HG03045 (cell line): ENCODE measurements around the gene FAM167B.
"Not testable (repeated sequence)": the region's sequence is repeated elsewhere in the genome, so short reads cannot be mapped to it uniquely, and the experiment has no call there.

Experiments
- ATAC-seq: cut with Tn5 transposase; IDR thresholded peaks from one replicate; pipeline ENCODE4 v1.9.1; 2021; ENCODE audit warnings: mild to moderate bottlenecking, moderate library complexity; ENCODE audit not compliant: unreplicated experiment

FAM167B gene

DNA sequence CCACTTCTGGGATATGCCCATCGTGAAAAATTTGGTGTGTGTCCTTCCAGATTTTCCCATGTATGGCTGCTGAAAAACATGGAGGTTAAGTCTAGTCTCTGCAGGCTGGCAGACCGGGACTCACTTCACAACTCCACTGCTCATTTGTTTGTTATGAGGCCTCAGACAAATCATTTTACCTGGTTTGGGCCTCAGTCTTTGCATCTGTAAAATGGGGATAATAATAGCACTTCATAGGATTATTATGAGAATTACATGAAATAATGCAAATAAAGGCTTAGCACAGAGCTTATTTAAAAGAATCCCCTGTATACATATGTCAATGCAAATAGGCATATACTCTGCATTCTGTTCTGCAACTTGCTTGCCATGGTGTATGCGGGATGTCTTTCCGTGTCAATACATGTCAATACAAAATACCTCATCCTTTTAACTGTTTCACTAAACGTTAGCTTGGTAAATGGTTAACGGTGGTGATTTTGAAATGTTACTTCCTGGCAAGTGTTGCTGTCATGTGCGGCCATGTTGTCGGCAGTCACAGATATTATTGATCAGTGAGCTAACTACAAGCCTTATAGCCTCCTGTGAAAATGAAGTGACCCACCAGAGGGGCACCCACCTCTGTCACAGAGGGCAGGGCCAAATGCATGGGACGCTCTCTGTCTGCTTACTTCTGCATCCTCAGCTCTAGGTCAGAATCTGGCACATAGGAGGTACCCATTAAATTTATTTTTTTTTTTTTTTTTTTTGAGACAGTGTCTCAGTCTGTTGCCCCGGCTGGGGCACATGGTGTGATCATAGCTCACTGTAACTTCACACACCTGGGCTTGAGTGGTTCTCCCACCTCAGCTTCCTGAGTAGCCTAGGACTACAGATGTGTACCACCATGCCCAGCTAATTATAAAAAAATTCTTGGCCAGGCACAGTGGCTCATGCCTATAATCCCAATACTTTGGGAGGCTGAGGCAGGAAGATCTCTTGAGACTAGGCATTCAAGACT, 8.3 kb downstream of the FAM167B start:
- no peak for ATAC-seq

DNA sequence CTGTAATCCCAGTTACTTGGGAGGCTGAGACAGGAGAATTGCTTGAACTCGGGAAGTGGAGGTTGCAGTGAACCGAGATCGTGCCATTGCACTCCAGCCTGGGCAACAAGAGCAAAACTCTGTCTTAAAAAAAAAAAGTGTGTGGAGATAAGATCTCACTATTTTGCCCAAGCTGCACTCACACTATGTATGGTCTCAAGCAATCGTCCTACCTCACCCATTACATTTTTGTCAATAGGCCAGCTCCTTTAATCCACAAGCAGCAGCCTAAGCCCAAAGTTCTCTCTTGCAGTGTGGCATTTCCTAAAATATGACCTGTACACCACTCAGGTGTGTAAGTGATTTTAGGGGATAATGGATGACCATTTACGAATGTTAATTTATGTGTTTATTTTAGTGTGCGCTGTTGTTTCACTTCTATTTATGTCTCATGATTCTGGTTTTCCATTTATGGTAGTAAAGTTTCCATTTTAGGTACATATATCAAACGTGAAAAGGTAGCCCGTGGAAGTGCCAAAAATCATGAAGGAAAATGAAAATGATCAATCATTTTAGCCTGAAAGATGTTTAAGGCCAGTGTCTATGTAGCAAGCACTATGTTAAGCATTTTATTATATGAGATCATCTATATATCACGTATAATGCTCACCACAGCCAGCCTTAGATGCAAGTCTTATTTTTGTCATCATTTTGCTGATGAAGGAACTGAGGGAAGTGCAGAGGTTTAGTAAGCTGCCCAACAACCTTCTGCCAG, 9.6 kb downstream of the FAM167B start:
- no peak for ATAC-seq

DNA sequence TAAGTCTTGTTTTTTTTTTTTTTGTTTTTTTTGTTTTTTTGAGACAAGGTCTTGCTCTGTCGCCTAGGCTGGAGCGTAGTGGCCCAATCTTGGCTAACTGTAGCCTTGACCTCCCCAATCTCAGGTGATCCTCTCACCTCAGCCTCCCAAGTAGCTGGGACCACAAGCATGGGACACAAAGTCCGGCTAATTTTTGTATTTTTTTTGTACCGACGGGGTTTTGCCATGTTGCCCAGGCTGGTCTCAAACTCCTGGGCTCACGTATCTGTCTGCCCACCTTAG, 10.1 kb downstream of the FAM167B start:
- no peak for ATAC-seq

DNA sequence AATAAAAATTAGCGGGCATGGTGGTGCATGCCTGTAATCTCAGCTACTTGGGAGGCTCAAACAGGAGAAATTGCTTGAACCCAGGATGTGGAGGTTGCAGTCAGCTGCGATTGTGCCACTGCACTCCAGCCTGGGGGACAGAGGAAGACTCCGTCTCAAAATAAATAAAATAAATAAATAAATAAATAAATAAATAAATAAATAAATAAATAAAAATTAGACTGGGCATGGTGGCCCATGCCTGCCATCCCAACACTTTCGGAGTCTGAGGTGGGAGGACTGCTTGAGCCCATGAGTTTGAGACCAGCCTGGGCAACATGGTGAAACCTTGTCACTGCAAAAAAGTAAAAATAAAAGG, 16.2 kb downstream of the FAM167B start:
- ATAC-seq, result not testable (repeated sequence)

DNA sequence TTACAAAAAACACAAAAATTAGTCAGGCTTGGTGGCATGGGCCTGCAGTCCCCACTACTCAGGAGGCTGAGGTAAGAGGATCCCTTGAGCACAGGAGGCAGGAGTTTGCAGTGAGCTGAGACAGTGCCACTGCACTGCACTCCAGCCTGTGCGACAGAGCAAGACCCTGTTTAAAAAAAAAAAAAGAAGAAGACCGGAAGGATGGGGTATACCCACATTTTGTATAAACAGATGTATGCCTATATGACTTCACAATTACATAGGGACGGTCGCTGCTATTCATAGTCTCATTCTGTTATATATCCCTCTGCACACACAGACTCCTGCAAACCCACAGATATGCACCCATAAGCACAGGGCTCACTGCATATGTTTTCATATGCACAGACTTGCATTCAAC, 16.7 kb downstream of the FAM167B start:
- no peak for ATAC-seq

DNA sequence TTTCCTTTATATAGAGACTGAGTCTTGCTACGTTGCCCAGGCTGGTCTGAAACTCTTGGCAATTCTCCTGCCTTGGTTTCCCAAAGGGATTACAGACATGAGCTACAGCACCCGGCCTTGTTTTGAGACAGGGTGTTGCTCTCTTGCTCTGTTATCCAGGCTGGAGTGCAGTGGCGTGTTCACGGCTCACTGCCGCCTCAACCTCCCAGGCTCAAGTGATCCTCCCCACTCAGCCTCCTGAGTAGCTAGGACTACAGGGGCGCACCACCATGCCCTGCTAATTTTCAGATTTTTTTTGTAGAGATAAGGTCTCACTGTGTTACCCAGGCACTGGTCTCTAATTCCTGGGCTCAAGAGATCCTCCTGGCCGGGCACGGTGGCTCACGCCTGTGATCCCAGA, 18.8 kb downstream of the FAM167B start:
- ATAC-seq, result no peak

DNA sequence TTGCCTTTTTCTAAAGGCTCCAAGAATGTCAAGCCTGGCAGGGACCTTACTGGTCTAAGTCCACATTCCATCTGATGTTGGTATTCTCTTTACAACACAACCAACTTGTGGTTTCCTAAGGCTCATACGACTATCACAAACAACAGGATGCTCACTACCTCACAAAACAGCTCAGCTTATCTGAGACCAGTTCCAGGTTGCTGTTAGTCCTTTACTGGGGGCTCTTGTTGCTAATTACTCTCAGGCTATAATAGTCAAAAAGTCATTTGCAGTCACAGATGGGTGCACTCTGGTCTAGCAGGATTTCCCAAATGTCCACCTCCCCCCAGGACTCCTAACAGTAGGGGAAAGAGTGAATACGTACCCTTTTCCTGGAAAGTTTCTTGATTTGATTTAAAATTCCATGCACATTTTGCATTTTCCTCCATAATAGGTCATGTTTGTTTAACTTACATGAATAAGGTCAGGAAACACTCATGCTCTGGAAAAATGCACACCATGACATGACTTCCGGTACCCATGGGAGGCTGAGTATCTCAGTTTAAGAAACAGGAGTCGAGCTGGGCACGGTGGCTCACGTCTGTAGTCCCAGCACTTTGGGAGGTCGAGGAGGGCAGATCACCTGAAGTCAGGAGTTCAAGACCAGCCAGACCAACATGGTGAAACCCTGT, 20.0 kb downstream of the FAM167B start:
- no peak for ATAC-seq

DNA sequence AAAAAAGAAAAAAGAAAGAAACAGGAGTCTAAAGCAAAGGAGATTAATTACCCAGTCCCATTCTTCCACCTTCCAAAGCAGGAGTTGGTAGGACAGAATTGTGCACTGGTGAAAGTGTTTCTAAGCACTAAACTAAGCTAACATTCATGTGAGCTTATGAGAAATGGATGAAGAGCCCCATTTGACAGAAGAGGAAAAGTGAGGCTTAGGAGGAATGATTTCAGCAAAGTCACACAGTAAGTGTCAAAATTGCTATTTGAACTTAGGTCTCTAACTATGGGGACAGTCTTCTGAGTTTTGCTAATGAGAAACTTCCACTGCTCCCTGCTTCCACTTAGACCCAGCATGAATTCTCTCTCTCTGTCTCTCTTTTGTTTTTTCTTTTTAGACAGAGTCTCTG, 22.7 kb downstream of the FAM167B start:
- no peak for ATAC-seq

DNA sequence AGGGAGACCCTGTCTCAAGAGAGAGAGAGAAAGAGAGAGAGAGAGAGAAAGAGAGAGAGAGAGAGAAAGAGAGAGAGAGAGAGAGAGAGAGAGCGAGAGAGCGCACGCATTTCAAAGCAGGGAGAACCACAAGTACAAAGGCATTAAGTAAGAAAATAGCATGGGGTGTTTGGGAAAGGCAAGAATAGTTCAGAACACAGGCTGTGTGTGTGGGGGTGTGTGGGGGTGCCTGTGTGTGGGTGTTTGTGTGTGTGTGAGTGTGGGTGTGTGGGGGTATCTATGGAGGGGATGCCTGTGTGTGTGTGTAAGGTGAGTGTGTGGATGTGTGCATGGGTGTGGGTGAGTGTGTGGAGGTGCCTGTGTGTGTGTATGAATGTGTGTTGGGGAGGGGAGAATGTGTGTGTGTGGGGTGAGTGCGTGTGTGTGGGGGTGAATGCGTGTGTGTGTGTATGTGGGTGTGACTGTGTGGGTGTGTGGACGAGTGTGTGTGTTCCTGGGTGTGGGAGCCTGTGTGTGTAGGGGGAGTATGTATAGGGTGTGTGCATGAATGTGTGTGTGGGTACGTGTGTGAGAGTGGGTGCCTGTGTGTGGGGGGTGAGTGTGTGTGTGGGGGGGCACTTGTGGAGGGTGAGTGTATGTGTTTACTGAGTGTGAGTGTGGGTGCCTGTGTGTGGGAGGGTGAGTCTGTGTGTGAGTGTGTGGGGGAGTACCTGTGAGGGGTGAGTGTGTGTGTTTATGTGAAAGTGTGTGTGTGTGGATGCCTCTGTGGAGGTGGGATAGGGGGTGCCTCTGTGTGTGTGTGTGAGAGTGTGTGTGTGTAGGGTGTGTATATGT, 25.8 kb downstream of the FAM167B start:
- ATAC-seq, result no peak

DNA sequence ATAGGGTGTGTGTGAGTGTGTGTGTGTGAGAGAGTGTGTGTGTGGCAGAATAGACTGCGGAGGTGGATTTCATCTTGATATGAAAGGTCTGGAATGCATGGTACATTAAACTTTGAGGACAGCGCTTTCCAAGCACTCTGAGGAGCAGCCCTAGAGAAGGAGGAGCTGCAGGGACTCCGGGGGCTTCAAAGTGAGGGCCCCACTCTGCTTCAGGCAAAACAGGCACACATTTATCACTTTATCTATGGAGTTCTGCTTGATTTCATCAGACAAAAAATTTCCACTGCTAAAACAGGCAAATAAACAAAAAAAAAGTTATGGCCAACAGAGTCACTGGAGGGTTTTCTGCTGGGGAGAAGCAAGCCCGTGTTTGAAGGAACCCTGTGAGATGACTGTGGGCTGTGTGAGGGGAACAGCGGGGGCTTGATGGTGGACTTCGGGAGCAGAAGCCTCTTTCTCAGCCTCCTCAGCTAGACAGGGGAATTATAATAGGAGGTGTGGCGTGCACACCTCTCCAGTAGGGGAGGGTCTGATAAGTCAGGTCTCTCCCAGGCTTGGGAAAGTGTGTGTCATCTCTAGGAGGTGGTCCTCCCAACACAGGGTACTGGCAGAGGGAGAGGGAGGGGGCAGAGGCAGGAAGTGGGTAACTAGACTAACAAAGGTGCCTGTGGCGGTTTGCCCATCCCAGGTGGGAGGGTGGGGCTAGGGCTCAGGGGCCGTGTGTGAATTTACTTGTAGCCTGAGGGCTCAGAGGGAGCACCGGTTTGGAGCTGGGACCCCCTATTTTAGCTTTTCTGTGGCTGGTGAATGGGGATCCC, 26.6 kb downstream of the FAM167B start:
- no peak for ATAC-seq

DNA sequence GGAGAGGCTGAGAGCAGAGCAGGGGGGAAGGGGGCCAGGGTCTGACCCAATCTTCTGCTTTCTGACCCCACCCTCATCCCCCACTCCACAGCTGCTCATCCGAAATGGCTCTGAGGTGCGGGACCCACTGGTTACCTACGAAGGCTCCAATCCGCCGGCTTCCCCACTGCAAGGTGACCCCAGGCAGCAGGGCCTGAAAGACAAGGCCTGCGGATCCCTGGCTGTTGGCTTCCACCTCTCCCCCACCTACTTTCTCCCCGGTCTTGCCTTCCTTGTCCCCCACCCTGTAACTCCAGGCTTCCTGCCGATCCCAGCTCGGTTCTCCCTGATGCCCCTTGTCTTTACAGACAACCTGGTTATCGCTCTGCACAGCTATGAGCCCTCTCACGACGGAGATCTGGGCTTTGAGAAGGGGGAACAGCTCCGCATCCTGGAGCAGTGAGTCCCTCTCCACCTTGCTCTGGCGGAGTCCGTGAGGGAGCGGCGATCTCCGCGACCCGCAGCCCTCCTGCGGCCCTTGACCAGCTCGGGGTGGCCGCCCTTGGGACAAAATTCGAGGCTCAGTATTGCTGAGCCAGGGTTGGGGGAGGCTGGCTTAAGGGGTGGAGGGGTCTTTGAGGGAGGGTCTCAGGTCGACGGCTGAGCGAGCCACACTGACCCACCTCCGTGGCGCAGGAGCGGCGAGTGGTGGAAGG, 27.8 kb downstream of the FAM167B start:
- no peak for ATAC-seq

DNA sequence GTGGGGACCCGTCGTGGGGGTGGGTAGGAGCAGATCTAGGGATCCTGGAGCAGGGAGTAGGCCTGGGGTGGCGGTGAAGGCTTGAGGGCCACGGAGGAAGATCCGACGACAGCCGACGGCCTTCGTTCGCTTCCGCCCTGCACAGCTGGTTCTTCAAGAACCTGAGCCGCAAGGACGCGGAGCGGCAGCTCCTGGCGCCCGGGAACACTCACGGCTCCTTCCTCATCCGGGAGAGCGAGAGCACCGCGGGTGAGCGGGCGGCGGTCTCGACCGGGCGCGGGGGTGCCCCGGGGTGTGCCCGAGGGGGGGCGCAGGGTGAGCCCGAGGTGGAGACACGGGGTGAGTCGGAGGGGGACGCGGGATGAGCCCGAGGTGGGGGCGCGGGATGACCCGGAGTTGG, 28.4 kb downstream of the FAM167B start:
- no peak for ATAC-seq

DNA sequence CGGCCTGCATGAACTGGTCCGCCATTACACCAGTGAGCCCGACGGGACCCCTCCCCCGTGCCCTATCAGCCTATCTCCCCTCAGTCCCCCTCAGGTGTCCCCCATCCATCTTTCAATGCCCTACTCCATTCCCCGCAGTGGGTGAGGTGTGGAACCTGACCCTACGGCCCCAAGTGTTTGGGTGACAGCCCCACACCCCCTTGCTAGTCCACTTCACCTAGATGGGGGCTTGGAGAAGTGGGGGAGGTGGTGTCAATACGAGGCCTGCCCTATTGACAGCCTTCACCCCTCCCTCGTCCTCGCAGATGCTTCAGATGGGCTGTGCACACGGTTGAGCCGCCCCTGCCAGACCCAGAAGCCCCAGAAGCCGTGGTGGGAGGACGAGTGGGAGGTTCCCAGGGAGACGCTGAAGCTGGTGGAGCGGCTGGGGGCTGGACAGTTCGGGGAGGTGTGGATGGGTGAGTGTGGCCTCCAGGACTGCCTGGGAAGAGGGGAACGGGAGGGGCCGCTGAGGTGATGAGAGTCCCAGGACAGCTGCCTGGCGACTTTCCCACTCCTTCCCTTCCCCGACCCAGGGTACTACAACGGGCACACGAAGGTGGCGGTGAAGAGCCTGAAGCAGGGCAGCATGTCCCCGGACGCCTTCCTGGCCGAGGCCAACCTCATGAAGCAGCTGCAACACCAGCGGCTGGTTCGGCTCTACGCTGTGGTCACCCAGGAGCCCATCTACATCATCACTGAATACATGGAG, 29.2 kb downstream of the FAM167B start:
- no peak for ATAC-seq

DNA sequence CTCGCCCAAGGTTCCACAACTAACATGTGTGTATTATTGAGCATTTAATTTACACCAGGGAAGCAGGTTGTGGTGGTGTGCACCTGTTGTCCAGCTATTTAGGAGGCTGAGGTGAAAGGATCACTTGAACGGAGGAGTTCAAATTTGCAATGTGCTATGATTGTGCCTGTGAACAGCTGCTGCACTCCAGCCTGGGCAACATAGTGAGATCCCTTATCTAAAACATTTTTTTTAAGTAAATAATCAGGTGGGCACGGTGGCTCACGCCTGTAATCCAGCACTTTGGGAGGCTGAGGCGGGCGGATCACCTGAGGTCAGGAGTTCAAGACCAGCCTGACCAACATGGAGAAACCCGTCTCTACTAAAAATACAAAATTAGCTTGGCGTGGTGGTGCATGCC, 37.8 kb downstream of the FAM167B start:
- not testable (repeated sequence) for ATAC-seq

DNA sequence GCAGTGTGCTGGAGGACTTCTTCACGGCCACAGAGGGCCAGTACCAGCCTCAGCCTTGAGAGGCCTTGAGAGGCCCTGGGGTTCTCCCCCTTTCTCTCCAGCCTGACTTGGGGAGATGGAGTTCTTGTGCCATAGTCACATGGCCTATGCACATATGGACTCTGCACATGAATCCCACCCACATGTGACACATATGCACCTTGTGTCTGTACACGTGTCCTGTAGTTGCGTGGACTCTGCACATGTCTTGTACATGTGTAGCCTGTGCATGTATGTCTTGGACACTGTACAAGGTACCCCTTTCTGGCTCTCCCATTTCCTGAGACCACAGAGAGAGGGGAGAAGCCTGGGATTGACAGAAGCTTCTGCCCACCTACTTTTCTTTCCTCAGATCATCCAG, 38.6 kb downstream of the FAM167B start:
- ATAC-seq, result no peak

DNA sequence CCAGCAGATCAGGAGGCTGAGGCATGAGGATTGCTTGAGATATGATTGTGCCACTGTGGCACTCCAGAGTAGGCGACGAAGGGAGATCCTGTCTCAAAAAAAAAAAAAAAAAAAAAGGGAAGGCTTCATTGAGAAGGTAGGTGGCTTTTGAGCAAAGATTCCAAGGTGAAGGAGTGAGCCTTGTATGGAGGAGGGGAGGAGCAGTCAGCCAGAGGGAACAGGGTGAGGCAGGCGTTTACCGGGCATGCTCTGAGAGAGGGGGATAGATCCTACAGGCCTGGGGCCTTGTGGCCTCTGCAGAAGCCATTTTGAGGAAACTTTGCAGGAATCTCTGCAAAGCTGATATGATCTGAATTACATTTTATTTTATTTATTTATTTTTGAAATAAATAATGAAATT, 39.7 kb downstream of the FAM167B start:
- ATAC-seq, result no peak

DNA sequence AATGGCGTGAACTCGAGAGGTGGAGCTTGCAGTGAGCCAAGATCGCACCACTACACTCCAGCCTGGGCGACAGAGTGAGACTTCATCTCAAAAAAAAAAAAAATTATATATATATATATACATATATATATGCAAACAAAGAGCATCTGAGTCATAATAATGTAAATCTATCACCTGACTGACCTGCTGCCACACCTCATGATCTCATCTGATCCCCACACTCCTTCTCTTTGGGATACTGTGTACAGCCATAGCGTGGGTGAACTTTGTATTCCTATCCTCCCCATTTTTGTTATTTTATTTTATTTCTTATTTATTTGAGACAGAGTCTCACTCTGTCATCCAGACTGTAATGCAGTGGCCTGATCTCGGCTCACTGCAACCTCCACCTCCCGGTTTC, 42.2 kb downstream of the FAM167B start:
- ATAC-seq, result no peak

DNA sequence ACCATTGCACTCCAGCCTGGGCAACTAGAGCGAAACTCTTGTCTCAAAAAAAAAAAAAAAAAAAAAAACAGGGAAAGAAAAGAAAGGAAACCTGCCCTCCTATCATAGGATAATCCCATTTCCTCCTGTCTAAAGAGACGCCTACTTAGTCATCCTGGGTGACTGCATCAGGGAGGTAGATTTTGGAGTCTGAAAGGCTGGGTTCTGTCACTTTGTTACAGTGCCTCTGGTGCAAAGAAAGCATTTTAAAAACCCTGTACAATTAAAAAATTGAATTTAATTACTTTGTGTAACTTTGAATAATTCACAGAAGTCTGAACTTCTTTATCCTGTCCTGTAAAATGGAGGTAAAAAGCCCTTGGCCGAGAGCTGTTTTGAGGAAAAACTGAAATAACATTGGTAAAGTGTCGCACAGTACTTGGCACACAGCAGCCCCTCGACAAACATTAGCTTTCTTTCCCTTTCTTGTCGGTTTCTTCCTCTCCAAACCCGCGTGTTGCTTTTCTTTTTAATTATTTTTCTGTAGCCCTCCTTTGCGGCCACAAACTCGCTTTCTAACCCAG, 44.2 kb downstream of the FAM167B start:
- no peak for ATAC-seq
